GM19395 (cell line): ENCODE measurements around the gene PCDHGA2.

ENCODE experiments used
- ATAC-seq: cut with Tn5 transposase; IDR thresholded peaks from one replicate; pipeline ENCODE4 v1.9.1; 2021; ENCODE audit warnings: mild to moderate bottlenecking, moderate library complexity; ENCODE audit not compliant: unreplicated experiment

PCDHGA2 gene

DNA sequence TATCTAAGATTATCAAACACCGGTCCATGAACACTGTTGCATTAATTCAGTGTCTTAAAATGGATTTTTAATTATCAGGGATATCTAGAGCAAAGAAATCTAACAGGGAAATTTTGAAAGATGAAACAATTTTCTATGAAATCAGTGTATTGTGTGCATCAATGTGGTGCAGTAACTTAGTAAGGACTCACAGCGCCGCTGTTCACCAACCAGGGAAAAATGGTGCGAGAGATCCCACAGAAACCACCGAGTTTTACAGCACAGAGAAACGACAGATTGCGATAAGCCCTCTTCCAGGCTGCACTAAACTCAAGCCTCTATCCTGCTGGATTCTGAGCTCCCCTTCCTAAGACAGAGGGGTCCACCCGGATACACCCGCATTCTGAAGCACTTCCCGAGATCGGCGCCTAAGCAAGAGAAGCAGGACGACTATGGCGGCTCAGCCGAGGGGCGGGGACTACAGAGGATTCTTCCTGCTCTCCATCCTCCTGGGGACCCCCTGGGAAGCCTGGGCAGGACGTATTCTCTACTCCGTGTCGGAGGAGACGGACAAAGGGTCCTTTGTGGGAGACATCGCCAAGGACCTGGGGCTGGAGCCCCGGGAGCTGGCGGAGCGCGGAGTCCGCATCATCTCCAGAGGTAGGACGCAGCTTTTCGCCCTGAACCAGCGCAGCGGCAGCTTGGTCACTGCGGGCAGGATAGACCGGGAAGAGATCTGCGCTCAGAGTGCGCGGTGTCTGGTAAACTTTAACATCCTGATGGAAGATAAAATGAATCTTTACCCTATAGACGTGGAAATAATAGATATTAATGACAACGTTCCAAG lies 44.1 kb downstream of the PCDHGA2 start, which contains the start of gene PCDHGA7:
TSS of gene PCDHGA7 (plus strand) at position 274 of the 826 bp plus-strand sequence. CDS start at position 432, 158 bp downstream.
- no peak for ATAC-seq

DNA sequence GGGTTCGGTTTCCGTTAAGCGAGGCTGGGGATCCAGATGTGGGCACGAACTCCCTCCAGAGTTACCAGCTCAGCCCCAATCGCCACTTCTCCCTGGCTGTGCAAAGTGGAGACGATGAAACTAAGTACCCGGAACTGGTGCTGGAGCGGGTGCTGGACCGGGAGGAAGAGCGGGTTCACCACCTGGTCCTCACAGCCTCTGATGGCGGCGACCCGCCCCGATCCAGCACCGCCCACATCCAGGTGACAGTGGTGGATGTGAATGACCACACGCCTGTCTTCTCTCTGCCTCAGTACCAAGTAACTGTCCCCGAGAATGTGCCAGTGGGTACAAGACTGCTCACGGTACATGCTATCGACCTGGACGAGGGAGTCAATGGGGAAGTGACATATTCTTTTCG lies 44.8 kb downstream of the PCDHGA2 start:
- no peak for ATAC-seq

DNA sequence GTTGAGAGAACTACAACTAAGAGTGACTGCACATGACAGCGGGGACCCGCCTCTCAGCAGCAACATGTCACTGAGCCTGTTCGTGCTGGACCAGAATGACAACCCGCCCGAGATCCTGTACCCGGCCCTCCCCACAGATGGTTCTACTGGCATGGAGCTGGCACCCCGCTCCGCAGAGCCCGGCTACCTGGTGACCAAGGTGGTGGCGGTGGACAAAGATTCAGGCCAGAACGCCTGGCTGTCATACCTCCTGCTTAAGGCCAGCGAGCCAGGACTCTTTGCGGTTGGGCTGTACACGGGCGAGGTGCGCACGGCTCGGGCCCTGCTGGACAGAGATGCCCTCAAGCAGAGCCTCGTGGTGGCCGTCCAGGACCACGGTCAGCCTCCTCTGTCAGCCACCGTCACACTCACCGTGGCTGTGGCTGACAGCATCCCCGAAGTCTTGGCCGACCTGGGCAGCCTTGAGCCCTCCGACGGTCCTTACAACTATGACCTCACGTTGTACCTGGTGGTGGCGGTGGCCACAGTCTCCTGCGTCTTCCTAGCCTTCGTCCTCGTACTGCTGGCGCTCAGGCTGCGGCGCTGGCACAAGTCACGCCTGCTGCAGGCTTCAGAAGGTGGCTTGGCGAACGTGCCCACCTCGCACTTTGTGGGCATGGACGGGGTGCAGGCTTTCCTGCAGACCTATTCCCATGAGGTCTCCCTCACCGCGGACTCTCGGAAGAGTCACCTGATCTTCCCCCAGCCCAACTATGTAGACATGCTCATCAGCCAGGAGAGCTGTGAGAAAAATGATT lies 46.1 kb downstream of the PCDHGA2 start:
- no peak for ATAC-seq

DNA sequence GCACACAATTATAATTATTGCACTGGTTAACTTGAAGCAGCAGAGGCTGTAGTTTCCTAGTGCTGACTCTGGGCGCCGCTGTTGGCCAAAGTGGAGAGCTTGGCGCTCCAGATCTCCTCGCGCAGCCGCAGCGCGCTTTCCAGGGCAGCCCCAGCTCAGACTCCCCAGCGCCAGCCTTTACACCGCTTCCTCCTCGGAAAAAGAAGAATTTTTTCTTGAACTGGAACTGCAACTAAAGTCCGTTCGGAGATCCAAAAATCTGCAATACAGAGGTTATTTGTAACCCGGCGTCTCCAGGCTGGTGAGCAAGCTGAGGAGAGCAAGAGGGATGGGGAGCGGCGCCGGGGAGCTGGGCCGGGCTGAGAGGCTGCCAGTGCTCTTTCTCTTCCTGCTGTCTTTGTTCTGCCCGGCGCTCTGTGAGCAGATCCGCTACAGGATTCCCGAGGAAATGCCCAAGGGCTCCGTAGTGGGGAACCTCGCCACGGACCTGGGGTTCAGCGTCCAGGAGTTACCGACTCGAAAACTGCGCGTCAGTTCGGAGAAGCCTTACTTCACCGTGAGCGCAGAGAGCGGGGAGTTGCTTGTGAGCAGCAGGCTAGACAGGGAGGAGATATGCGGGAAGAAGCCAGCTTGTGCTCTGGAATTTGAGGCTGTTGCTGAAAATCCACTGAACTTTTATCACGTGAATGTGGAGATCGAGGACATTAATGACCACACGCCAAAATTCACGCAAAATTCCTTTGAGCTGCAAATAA lies 49.2 kb downstream of the PCDHGA2 start, which contains the start of gene PCDHGB4:
TSS of gene PCDHGB4 (plus strand) at position 142 of the 755 bp plus-strand sequence. CDS start at position 329, 187 bp downstream.
- ATAC-seq, result peak; percentile 83

DNA sequence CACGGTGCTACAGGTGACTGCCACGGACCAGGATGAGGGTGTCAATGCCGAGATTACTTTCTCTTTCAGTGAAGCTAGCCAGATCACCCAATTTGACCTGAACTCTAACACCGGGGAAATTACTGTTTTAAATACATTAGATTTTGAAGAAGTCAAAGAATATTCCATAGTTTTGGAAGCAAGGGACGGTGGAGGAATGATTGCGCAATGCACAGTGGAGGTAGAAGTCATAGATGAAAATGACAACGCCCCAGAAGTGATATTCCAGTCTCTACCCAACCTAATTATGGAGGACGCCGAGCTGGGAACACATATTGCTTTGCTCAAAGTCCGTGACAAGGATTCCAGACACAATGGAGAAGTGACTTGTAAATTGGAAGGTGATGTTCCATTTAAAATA lies 50.1 kb downstream of the PCDHGA2 start:
- ATAC-seq, result no peak

DNA sequence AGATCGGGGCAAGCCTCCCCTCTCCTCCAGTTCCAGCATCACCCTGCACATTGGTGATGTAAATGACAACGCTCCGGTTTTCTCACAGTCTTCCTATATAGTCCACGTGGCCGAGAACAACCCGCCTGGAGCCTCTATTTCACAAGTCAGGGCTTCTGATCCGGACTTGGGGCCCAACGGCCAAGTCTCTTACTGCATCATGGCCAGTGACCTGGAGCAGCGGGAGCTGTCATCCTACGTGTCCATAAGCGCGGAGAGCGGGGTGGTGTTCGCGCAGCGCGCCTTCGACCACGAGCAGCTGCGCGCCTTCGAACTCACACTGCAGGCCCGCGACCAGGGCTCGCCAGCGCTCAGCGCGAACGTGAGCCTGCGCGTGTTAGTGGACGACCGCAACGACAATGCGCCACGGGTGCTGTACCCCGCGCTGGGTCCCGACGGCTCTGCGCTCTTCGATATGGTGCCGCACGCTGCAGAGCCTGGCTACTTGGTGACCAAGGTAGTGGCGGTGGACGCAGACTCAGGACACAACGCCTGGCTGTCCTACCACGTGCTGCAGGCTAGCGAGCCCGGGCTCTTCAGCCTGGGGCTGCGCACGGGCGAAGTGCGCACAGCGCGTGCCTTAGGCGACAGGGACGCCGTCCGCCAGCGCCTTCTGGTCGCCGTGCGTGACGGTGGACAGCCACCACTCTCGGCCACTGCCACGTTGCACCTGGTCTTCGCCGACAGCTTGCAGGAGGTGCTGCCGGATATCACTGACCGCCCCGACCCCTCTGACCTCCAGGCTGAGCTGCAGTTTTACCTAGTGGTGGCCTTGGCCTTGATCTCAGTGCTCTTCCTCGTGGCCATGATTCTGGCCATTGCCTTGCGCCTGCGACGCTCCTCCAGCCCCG lies 50.8 kb downstream of the PCDHGA2 start:
- ATAC-seq, result no peak

DNA sequence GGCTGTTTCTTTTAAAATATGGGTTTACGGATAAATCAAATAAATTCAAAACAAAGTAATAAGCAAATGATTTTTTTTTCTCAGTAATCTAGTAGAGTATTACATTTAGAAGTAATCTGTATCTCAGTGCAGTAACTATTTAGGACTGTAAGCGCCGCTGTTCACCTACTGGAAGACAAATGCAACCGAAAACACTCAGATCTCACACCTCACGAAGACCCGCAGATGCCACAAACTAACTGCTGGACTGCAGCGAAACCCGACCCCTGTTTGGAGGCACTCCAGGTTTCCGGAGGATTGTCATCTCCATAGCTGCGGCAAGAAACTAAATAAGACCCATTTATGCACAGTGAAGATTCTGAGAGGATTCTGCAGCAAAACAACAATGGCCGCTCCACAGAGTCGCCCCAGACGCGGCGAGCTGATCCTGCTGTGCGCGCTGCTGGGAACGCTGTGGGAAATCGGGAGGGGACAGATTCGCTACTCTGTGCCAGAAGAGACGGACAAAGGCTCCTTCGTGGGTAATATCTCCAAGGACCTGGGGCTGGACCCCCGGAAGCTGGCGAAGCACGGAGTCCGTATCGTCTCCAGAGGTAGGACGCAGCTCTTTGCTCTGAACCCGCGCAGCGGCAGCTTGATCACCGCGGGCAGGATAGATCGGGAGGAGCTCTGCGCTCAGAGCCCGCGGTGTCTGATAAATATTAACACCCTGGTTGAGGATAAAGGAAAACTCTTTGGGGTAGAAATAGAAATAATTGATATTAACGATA lies 54.1 kb downstream of the PCDHGA2 start, which contains the start of gene PCDHGA8:
TSS of gene PCDHGA8 (plus strand) at position 205 of the 770 bp plus-strand sequence. CDS start at position 386, 181 bp downstream.
- no peak for ATAC-seq
